Ovary (tissue), 3 donors: ENCODE results near the gene TEX48.

Experiments
- CTCF ChIP-seq, 3 donors: fragments of 450-650 bp in 2 of 3; fragments of 200-600 bp in 1 of 3; IDR thresholded peaks; one replicate each; pipeline versions ENCODE4 v1.5.1 to v1.8.0; 2016 to 2022; ENCODE audit warnings: antibody characterized with exemption in 3 of 3, mild to moderate bottlenecking in 1 of 3
- EP300 ChIP-seq: sonication (generic); formaldehyde crosslinking; IDR thresholded peaks from one replicate; pipeline ENCODE4 v1.6.1; 2017; ENCODE audit warnings: antibody characterized with exemption
- POLR2A ChIP-seq: fragments of 450-650 bp; IDR thresholded peaks from one replicate; pipeline ENCODE4 v1.6.1; 2017; ENCODE audit warnings: antibody characterized with exemption, mild to moderate bottlenecking, moderate library complexity
- donor health status: DM: no; HTN: no; CAD: no.

- TF ChIP-seq POLR2A (no peak), CTCF (IDR thresholded peaks at IDR 0.05) (no peak), EP300 (no peak)
These were observed 5.0 kb upstream of the TEX48 start for GRCh38 chr9:114687034-114687433.
